ENCODE data around the gene TCERG1L.

DNA sequence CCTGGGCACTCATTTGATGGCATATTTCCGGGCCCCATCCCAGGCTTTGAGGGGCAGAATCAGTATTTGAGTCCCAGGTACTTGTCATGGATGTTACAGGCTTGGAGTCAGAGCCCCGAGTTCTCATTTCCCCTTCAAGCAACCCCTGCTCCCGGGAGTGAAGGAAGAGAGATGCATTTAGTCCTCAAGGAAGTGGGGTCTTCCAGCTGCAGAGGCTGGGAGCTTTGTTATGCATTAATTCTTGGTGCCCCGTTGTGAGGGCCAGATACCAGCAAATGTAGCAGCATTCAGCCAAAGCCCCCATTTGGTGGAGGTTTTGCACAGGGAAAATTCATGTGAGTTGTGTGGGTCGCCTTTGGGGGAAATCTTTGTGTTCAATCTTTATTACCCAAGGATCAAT, 38.7 kb upstream of the TCERG1L start:
- TF ChIP-seq, protein P1, sequence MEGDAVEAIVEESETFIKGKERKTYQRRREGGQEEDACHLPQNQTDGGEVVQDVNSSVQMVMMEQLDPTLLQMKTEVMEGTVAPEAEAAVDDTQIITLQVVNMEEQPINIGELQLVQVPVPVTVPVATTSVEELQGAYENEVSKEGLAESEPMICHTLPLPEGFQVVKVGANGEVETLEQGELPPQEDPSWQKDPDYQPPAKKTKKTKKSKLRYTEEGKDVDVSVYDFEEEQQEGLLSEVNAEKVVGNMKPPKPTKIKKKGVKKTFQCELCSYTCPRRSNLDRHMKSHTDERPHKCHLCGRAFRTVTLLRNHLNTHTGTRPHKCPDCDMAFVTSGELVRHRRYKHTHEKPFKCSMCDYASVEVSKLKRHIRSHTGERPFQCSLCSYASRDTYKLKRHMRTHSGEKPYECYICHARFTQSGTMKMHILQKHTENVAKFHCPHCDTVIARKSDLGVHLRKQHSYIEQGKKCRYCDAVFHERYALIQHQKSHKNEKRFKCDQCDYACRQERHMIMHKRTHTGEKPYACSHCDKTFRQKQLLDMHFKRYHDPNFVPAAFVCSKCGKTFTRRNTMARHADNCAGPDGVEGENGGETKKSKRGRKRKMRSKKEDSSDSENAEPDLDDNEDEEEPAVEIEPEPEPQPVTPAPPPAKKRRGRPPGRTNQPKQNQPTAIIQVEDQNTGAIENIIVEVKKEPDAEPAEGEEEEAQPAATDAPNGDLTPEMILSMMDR (conservative IDR thresholded peaks at IDR 0.05): no peak
- TF ChIP-seq EZH2 (IDR thresholded peaks at IDR 0.05; ENCODE audit: low read depth): no peak

All from PC-9 (cell line).